Prostate gland (tissue), 2 donors: ENCODE results near the gene HOXA10.

Experiments
- CTCF ChIP-seq, 4 experiments: fragments of 200-600 bp in 2 of 4; fragments of 450-650 bp in 2 of 4; sonication (generic) in 2 of 4; IDR thresholded peaks; 1 replicate in 3 of 4; 2 replicates in 1 of 4; pipeline ENCODE4 v1.5.1; 2016 to 2019; ENCODE audit warnings: antibody characterized with exemption in 4 of 4, mild to moderate bottlenecking in 2 of 4, moderate library complexity in 2 of 4
- POLR2AphosphoS5 ChIP-seq: sonication (generic); formaldehyde crosslinking; IDR thresholded peaks from one replicate; pipeline ENCODE4 v1.6.1; 2017; ENCODE audit warnings: antibody characterized with exemption

GRCh38 chr7:27210441-27211083 lies 36.4 kb upstream of the HOXA10 start:
- peak; percentile 51 to 85 (median 73) for TF ChIP-seq CTCF (IDR thresholded peaks at IDR 0.05)
- TF ChIP-seq POLR2AphosphoS5: no peak
